Progenitor cell of endocrine pancreas (in vitro differentiated cells): ENCODE measurements around the gene COL2A1. TPM values are rescaled to one million over a fixed set of nuclear protein-coding genes. Genes with fewer than 3 reads are reported as not detected.

Experiments
- DNase-seq: peaks from one replicate; pipeline ENCODE4 v3.0.0; 2021; ENCODE audit warnings: low spot score; ENCODE audit not compliant: unreplicated experiment
- H3K27ac Mint-ChIP-seq: 2 replicates; pipeline ENCODE4 v1.8.0; 2021; ENCODE audit warnings: mild to moderate bottlenecking, moderate library complexity, mixed read lengths
- H3K27me3 Mint-ChIP-seq: 2 replicates; pipeline ENCODE4 v1.8.0; 2021; ENCODE audit warnings: mixed read lengths
- H3K36me3 Mint-ChIP-seq: 2 replicates; pipeline ENCODE4 v1.8.0; 2022; ENCODE audit warnings: mixed read lengths; ENCODE audit not compliant: insufficient read depth
- H3K4me1 Mint-ChIP-seq: 2 replicates; pipeline ENCODE4 v1.8.0; 2021; ENCODE audit warnings: low read depth, mixed read lengths
- H3K4me3 Mint-ChIP-seq: 2 replicates; pipeline ENCODE4 v1.8.0; 2021; ENCODE audit warnings: low read depth, mild to moderate bottlenecking, moderate library complexity, mixed read lengths
- H3K9me3 Mint-ChIP-seq: 2 replicates; pipeline ENCODE4 v1.8.0; 2021; ENCODE audit warnings: low read depth, mixed read lengths
- total RNA-seq: library from RNA; stranded (reverse); gene quantifications from 2 replicates; pipeline ENCODE4 v1.2.1, GENCODE V29; 2021
- TF ChIP-seq, protein P1 (sequence below): fragments of 200-600 bp; sonication (generic); IDR thresholded peaks from one replicate; pipeline ENCODE4 v1.5.0; 2021; ENCODE audit warnings: antibody characterized with exemption, mild to moderate bottlenecking; ENCODE audit not compliant: unreplicated experiment

Gene COL2A1
- total RNA-seq, 1 donor from 2014 or later: 424 TPM

DNA sequence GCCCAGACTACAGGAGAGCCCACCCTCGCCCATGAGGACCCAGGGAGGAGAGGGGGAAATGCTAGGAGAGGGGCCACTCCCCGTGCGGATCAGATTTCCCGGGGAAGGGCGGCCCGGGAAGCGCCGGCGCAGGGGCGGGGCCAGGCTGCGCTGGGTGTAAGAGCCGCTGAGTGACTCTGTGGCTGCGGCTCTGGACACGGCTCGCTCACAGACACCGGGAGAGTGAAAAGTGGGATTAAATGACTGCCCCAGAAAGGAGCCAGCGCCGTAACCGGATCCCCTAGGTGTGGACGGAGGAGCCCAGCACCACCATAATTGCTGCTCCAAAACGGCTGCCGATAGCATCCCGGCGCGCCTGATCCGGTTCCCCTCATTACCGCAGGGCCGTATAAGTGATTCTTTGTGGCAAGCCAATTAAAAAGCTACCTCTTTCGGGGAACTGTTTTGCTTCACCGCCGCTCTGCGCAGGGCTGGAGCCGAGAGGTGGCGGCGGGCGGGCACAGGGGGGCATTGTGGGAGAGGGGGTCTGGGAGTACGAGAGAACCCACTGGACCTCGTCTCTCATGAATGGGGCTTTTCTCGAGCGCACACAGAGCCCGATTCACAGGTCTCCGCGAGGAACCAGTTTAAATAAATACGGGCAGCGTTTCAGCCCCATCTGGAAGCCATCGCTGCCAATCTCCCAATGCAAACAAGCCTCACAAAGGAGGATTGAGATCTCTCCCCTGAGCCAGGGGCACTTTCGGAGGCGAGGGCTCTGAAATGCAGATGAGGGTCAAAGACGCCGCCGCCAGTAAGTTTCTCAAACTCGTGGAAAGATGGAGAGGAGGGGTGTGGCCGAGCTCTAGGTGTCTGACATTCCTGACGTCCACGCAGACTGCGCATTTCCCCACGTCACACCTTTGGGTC lies 2.5 kb downstream of the COL2A1 start:
- Mint-ChIP-seq H3K9me3 (no peaks in the 10 kb centered on the region), H3K4me3 (peak overlapping the region; percentile 77), H3K27ac (peak overlapping the region; percentile 95), H3K36me3 (peaks cover 10% of the 10 kb centered on the region), H3K27me3 (peaks cover 14% of the 10 kb centered on the region), H3K4me1 (peaks cover 39% of the 10 kb centered on the region)
- TF ChIP-seq, protein P1, sequence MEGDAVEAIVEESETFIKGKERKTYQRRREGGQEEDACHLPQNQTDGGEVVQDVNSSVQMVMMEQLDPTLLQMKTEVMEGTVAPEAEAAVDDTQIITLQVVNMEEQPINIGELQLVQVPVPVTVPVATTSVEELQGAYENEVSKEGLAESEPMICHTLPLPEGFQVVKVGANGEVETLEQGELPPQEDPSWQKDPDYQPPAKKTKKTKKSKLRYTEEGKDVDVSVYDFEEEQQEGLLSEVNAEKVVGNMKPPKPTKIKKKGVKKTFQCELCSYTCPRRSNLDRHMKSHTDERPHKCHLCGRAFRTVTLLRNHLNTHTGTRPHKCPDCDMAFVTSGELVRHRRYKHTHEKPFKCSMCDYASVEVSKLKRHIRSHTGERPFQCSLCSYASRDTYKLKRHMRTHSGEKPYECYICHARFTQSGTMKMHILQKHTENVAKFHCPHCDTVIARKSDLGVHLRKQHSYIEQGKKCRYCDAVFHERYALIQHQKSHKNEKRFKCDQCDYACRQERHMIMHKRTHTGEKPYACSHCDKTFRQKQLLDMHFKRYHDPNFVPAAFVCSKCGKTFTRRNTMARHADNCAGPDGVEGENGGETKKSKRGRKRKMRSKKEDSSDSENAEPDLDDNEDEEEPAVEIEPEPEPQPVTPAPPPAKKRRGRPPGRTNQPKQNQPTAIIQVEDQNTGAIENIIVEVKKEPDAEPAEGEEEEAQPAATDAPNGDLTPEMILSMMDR: no peak
- DNase-seq: no peak

GRCh38 chr12:48000878-48001504 lies 3.3 kb downstream of the COL2A1 start:
- DNase-seq: no peak
- Mint-ChIP-seq H3K27ac (peak overlapping the region; percentile 95), H3K36me3 (peaks cover 10% of the 10 kb centered on the region), H3K4me3 (peak overlapping the region; percentile 77), H3K9me3 (no peaks in the 10 kb centered on the region), H3K4me1 (peaks cover 35% of the 10 kb centered on the region), H3K27me3 (peaks cover 14% of the 10 kb centered on the region)
- TF ChIP-seq, protein P1: peak; percentile 17

- H3K27me3 Mint-ChIP-seq: peaks cover 14% of the 10 kb centered on the region
- peaks cover 17% of the 10 kb centered on the region for H3K36me3 Mint-ChIP-seq
- peaks cover 25% of the 10 kb centered on the region for H3K4me1 Mint-ChIP-seq
- no peak overlapping the region for H3K4me3 Mint-ChIP-seq
- no peaks in the 10 kb centered on the region for H3K9me3 Mint-ChIP-seq
- TF ChIP-seq, protein P1: no peak
- no peak overlapping the region for H3K27ac Mint-ChIP-seq
- DNase-seq: no peak
Observed at GRCh38 chr12:47999816-48000215, 4.5 kb downstream of the COL2A1 start.

- TF ChIP-seq, protein P1: no peak
- H3K9me3 Mint-ChIP-seq: no peaks in the 10 kb centered on the region
- H3K36me3 Mint-ChIP-seq: peaks cover 26% of the 10 kb centered on the region
- peaks cover 14% of the 10 kb centered on the region for H3K27me3 Mint-ChIP-seq
- H3K4me1 Mint-ChIP-seq: peaks cover 18% of the 10 kb centered on the region
- no peak overlapping the region for H3K4me3 Mint-ChIP-seq
- no peak for DNase-seq
- no peak overlapping the region for H3K27ac Mint-ChIP-seq
Observed at GRCh38 chr12:47997321-47997720, 7.0 kb downstream of the COL2A1 start.

GRCh38 chr12:47995981-47996401 lies 8.3 kb downstream of the COL2A1 start:
- peaks cover 26% of the 10 kb centered on the region for H3K36me3 Mint-ChIP-seq
- H3K4me3 Mint-ChIP-seq: no peak overlapping the region
- H3K27ac Mint-ChIP-seq: no peak overlapping the region
- TF ChIP-seq, protein P1: no peak
- H3K27me3 Mint-ChIP-seq: peaks cover 12% of the 10 kb centered on the region
- no peaks in the 10 kb centered on the region for H3K9me3 Mint-ChIP-seq
- no peak for DNase-seq
- peaks cover 10% of the 10 kb centered on the region for H3K4me1 Mint-ChIP-seq
